GM12801 (cell line): ENCODE results near the gene ZNF213.

Experiments used
- CTCF ChIP-seq: IDR thresholded peaks from one replicate; pipeline ENCODE4 v1.5.1; 2011; ENCODE audit warnings: control low read depth; ENCODE audit not compliant: insufficient read length; ENCODE audit errors: extremely low read depth

Gene ZNF213

GRCh38 chr16:3112058-3112880 is 22.6 kb upstream of the ZNF213 start, which contains the start of gene ZNF205:
TSS of gene ZNF205 (plus strand) at chr16:3112586. CDS start at chr16:3113431, 845 bp downstream.
- no peak for TF ChIP-seq CTCF

- no peak for TF ChIP-seq CTCF
These were observed 21.8 kb upstream of the ZNF213 start for GRCh38 chr16:3112881-3113574.

- TF ChIP-seq CTCF: no peak
These were observed 20.9 kb upstream of the ZNF213 start for GRCh38 chr16:3113765-3114479.

- TF ChIP-seq CTCF: no peak
These were observed 19.8 kb upstream of the ZNF213 start for GRCh38 chr16:3115003-3115402.

GRCh38 chr16:3115561-3115960 is 19.3 kb upstream of the ZNF213 start:
- no peak for TF ChIP-seq CTCF

GRCh38 chr16:3118204-3118790 is 16.5 kb upstream of the ZNF213 start:
- TF ChIP-seq CTCF: no peak

- TF ChIP-seq CTCF: no peak
These were observed 16.0 kb upstream of the ZNF213 start for GRCh38 chr16:3118846-3119245.
